Measurements from ENCODE around the gene CCDC187.

Gene CCDC187

DNA sequence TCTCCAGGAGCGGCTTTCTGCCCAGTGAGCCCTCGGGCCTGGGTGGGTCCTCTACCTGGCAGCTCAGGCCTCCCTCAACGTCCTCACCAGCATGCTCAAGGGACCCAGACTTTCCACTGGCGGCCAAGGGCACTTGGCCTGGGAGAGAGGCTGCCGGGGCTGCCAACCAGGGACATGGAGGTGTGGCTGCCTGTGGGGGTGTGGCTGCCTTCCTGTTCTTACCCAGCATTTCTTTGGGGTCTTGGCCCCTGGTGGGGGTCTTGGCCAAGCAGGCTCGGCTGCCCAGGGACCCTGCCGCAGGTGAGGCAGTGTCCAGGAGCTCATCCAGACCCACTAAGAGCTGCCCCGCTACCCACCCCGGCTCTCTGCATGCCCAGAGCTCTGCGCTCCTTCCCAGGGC is 51.0 kb downstream of the CCDC187 start:
- DNase-seq (ENCODE audit: low read depth): no peak

DNA sequence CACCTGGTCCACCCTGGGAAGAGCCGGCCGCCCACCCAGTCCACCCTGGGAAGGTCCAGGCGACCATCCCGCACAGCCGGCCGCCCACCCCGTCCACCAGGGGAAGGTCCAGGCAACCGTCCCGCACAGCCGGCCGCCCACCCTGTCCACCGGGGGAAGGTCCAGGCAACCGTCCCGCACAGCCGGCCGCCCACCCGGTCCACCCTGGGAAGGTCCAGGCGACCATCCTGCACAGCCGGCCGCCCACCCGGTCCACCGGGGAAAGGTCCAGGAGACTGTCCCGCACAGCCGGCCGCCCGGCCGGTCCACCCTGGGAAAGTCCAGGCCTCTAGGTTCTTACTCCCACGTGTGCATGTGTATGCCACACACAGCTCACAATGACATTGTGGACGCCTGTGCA is 51.6 kb downstream of the CCDC187 start:
- no peak for DNase-seq (ENCODE audit: low read depth)

DNA sequence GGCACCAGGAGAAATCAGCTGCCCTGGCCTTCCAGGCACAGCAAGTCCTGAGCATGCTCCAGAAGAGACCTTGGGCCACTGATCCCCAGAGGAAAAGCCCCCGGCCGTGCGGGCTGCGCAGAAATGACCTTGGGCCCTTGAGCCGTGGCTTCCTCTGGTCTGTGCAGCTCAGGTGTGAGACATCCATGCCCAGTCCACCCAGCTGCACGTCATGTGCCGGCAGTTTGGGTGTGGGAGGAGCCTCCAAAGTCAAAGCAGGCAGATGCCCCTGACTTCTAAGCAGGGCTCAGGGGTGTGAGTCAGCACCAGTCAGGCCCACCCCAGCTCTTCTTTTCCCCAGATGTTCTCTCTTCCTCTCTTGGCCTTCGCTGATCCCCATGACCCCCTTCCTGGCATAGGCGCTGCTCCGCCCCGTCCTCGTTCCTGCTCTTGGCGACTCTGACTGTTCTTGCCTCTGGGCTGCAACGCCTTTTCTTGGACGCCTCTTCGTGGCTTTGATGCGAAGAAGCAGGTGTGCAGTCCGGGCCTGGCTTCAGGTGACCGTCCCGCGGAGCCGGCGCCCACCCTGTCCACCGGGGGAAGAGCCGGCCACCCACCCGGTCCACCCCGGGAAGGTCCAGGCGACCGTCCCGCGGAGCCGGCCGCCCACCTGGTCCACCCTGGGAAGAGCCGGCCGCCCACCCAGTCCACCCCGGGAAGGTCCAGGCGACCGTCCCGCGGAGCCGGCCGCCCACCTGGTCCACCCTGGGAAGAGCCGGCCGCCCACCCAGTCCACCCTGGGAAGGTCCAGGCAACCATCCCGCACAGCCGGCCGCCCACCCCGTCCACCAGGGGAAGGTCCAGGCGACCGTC is 52.4 kb downstream of the CCDC187 start:
- DNase-seq (ENCODE audit: low read depth): no peak

DNA sequence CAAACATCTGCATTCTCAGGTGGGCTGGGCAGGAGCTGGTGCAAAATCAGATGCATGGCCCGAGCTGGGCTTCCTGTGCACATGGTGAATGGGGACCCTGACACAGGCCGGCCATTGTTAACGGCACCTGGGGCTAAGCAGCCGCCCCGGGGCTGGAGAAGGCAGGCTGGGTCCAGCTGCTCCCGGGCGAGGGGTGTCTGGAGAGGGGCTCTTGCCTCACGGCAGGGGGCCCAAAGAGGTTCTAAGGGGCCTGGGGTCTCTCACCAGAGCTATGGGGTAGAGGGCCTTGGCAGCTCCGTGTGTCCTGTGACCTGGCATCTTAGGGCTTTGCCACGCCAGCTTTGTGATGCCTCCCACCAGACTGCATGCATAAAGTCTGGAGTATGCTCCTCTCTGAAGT is 53.2 kb downstream of the CCDC187 start:
- DNase-seq (ENCODE audit: low read depth): no peak

DNA sequence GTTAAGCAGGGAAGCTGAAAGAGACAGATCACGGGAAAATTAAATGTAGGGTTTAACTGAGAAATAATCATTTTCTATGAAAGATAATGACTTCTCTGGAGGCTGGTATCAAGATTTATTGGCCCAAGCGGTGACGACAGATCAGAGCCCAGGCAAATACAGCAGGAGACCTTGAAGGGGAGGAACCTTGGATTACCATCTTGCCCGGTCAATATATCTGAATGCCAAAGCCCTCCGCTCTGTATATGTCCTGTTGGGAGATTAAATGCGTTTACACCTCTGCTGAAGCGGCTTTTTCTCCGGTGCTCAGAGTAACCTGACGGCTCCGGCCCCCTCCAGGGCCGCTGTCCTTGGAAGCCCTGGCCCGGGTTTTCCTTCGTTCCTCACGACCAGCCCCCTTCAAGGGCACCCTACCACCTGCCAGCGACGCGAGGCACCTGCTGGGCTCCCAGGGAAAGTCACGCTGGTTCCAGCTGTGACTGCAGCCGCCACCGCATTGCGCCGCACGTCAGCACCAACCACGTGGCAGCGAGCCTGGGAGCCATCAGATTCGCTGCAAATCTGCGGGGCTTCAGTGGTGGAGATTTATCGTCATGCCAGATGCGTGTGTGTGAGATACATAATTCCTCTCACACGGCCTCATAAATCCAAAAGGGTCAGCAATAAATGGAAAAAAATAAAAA is 53.9 kb downstream of the CCDC187 start:
- DNase-seq (ENCODE audit: low read depth): no peak

DNA sequence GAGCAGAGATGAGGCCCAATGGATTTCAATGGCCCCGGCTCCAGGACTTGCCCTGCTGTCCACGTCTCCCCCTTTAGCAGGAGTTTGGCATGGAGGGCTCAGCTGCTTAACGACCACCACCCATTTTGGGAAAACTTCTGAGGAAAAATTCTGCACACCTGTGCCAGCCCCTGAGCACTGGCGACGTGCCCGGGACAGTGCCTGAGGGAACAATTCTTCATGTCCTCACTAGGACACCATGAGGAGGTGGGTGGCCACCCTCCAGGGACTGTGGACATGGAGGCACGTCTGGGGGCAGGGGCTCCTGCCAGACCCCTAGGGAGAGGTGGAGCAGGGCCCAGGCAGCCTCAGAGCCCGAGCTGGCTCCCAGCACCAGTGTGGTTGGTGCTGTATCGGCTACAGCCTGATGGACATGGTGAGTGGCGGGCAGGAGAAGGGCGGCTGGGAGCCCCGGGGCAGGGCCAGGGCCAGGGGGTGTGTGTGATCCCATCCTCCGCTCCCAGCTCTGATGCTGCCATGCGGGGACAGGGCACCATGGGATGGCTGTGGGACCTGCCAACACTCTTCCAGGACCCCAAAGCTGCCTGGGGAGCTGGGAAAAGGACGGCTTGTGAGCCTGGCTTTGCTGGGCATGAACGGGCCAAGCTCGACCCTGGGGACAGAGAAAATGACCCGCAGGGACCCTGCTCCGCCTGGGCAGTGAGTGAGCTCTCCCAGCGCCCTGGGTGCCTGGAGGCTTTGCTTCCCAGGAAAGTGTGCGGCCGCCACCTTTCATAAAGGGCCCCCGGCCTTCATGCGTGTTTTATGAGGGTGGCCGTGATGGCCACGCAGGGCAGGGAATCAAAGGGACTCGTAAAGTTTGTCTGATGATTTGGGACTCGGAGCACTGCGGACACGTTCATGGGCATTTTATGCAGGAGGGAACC is 54.7 kb downstream of the CCDC187 start:
- DNase-seq (ENCODE audit: low read depth): no peak

DNA sequence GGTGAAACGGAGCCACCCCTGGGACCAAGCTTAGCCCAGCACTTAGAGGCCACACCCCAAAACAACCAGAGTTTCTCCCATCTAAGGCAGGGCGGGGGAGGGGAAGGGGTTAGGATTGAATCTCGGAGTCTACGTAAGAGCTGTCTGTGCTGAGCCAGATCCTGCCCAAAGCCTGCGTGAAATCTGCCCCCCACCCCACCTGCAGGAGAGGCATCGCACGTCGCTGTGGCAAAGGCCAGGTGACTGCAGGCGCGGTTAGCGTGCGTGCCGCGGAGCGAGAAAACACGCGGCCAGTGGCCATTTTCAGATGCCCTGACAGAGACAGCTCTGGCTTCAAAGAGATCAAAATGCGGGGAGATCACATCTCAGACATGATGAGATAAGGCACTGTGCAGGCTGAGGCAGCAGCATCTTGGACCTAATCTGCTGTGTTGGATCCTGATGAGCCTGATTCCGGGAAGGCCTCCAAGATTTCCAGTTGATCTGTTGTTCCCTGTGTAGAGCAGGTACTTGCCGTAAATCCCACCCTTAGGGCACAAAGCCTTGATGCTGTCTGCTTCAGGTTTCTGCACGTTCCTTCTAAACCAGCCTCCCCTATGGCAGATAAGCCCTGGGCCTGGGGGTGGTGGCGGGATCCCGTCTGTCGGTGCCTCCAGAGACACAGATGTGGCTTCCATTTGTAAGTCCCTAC is 55.8 kb downstream of the CCDC187 start:
- no peak for DNase-seq (ENCODE audit: low read depth)

DNA sequence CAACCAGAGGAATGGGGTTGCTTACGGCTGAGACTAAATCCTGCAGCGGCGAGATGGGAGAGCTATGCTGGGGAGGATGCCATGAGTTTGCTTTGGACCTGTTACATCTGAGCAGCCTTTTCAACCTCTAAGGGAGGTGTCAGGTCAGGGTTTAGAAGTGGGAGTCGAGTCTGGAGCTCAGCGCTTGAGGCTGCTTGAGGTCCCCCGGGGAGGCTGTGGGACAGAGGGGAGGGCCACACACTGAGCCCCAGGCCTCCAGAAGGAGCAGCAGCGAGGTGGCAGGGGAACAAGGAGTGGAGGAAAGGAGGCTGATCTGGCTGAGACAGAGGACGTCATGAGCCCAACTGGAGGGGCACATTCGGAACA is 56.4 kb downstream of the CCDC187 start:
- DNase-seq (ENCODE audit: low read depth): no peak

DNA sequence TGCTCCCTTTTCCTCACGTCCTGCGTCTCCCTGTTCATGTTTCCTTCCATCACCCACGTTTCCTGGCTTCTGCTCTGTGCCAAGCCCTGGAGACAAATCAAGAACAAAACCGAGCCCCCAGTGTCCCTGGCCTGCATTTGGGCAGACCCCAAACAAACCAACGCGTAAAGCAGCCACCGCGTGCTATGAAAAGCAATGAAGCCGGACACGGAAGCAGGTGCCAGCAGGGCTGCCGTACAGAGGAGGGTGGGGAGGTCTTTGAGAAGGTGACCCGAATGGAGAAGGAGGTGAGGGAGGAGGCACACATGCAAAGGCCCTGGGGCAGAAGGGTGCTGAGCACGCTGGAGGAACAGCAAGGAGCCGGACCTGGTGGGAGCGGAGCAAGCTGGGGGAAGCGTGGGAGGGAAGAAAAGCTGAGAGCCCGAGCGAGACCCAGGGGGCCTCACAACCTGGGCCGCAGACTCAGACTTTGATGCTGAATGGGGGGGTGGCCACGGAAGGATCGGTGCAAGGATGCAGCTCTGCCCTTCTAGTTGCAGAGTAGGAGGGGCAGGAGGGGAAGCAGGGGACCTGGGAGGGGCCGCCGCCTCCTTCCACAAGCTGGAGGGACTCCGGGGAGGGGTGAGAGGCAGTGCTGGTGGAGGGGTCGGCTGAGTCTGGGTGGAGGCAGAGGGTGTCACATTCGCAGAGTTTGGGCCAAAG is 56.9 kb downstream of the CCDC187 start:
- DNase-seq (ENCODE audit: low read depth): no peak

DNA sequence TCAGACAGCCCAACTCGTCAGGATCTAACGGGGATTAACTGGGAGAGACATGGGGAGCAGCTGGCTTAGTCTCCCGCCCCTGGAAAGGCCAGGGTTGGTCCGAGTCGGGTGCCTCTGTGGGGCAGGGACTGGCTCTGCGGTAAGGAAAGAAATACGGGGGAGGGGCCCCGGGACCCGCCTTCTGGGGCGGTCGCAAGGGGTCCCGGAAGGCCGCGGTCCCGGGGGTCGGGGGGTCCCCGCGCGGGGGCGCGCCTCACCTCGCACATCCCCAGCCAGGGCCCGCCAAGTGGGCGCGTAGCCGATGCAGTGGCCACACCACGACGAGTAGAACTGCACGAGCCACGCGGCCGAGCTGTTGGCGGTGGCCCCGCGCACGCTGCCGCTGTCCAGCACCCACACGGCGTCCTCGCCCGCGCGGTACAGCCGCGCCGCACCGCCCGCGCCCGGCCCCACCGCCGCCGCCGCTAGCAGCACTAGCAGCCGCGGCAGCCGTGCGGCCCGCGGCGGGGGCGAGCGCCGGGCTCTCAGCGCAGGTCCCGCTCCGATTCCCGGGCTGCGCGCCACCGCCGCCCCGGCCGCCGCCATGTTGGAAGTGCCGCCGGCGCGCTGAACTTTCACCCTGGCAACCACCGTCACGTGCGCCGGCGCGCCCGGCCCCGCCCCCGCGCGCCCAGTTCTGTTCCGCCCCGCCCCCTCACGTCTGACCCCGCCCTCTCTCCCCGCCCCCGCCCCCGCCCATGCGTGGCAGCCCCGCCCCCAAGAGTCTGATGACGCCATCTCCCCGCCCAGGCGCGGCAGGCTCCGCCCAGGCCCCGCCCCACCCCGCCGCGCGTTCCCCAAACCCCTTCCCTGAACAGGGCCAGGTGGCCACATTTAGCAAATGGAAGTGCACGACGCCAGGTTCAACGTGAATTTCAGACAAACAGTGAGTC is 58.4 kb downstream of the CCDC187 start, which contains the start of gene QSOX2:
Gene QSOX2, minus strand, starts transcription at position 594 of the 932 bp plus-strand sequence. Its CDS starts 9 bp downstream, at position 585.
- DNase-seq (ENCODE audit: low read depth): peak; percentile 78

DNA sequence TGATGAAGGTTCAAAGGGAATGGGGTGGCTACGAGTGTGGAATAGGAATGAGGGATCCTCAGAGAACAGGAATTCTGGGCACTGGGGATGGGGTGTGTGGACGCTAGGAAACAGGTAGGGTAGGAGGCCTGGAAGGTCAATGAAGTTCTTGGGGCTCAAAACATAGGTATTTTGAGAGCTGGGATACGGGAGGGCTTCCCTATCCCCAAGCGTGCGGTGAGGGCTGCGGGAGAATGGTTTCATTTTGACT is 59.0 kb downstream of the CCDC187 start:
- DNase-seq (ENCODE audit: low read depth): no peak

DNA sequence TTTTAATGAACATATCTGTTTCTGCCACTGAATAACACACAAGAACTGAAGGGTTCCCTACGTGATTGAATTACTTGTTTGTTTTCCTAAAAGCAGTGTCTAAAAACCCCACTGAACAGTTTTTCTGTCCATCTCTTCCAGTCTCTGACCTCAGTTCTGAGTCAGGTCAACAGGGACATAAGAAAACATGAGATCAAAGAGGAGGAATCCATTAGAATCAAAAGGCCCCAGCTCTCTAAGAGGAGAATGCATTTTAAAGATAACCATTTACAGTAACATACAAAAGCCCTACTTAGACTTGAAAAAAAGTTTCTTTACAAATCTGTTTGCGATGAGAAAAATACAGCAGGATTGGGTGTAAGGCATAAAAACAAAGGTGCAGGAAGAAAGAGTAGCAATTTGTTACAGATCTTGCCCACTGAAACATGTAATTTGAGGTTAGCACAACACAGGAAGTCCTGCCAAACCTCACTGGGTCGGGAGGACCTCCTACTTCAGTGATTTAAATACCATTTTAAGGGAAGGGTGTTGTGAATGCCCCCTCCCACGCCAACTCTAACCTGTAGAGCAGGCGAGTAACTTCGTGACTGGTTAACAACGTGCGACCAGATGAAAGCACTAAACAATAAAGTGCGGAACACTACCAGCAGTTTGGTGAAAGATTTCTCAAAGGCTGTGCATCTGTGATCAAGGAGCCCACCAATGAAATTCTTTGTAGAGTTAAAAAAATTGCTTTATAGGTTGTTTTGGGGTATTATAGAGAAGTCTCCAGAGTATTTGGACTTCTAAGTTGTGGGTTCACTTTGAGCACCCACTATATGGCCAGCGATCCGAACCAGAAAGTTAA is 59.5 kb downstream of the CCDC187 start:
- no peak for DNase-seq (ENCODE audit: low read depth)

DNA sequence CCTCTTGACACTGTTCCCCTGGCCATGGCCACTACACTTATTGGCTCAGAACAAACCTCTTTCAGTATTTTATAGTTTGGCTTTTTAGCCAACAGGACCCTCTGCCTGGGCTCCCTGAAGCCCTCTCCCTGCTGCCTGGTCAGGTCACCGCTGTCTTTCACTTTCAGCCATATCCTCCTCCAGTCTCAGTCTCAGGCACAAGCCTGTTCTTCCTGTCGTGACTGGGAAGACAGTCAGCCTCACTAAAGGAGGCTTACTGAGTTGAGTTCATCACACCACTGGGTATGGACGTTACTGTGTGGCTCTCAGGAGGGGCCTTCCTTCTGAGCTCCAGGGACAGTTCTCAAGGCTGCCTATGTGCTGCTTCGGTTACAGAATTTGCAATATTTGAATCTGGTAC is 60.3 kb downstream of the CCDC187 start:
- DNase-seq (ENCODE audit: low read depth): no peak

DNA sequence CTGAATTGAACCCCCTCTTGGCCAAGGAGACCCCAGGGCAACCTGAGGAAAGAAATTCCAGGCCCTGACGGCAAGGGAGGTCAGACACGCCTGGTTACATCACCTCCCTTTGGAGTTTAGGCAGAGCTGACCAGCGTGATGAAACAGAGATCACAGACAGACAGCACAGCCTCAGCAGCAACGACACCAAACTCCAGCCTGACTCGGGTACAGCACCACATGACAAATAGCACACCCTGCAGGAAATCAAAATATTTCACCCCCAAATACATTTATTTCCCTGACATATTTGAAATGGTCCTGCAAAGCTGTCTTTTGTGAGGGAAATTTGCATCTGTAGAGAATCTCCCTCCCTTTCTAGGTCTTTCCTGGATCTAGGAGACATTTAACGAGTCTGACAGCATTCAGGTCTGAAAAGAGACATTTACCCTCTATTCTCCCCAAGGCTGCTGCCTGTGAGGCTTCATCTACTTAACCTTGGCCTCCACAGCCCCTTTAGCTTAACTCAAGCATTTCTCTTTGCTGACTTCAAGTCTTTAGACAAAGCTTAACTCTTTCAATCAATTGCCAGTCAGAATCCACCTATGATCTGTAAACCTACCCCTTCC is 60.9 kb downstream of the CCDC187 start:
- DNase-seq (ENCODE audit: low read depth): no peak

DNA sequence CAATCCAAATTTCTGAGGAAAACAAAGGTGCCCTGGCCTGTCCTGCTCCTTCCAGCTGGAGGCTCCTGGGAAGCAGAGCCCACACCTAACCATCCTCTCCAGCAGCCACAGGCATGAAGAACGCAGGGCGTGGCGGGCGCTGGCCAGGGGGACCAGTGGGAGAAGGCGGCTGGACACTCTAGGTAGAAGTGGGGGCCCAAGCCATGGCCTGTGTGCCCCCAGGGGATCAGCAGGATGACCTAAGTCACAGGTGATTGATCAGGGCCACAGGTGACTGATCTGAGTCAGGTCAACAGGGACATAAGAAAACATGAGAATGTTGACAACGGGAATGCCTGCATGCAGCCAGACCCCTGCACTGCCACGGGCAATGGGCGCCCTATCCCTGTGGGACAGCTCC is 61.6 kb downstream of the CCDC187 start:
- no peak for DNase-seq (ENCODE audit: low read depth)

DNA sequence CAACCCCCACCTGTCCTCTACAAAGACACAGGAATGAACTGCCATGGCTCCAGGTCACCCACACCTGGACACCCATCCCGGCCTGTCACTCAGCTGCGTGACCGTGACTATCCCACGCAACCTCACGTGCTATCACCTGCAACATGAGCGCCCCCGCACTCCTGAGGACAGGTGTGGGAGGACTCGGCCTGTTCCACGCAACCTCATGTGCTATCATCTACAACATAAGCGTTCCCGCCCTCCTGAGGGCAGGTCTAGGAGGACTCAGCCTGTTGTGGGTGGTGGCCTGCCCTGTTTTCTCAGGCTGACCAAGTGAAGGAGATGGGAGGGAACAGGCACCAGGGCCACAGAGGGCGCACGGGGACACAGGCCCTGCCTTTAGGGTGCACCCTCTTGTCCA is 62.4 kb downstream of the CCDC187 start:
- no peak for DNase-seq (ENCODE audit: low read depth)

DNA sequence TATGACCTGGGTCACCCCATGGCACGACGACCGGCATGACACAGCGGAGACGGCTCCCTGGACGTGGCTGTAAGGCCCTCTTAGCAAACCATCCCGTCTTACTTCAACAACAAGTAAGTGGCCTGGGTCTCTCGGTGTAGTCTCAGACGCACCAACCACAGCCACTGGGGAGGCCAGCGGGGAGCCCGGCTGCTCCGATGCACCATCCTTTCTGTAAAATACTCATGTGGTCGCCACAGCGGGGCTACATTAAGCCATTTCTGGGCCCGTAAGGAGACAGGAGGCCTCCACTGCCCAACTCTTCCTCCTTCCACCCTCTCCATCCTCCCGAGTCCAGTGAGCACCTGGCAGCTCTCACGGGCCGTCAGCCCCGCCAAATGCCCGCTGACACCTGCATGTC is 63.0 kb downstream of the CCDC187 start:
- no peak for DNase-seq (ENCODE audit: low read depth)

DNA sequence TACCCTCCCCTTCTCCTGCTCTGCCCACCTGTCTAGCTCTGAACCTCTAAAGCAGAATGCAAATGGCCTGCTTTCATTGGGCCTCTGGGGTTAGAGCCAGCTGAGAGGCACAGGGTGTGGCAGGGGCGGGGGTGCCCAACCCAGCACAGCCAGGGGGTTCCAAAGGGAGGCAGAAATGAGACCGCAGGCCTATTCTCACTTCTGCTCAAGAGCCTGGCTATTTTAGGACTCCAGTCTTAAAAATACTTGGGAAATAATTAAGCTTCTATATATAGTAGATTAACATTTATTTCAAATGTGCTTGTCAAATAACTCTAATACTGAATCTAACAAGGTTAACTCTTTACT is 63.9 kb downstream of the CCDC187 start:
- DNase-seq (ENCODE audit: low read depth): no peak

Measured in stimulated activated CD8-positive, alpha-beta memory T cell treated with anti-CD3 and anti-CD28 coated beads, Interleukin-12 subunit alpha, Interleukin-12 subunit beta, amount 100 ng/mL, for 1 hour (primary cell).